NCI-H2227 (cell line): Measurements from ENCODE around the gene ASTN2.
"Not testable (repeated sequence)": the region's sequence is repeated elsewhere in the genome, so short reads cannot be mapped to it uniquely, and the experiment has no call there.

Experiments
- DNase-seq: peaks from one replicate; lab custom pipeline; 2025; ENCODE audit not compliant: unreplicated experiment; lab: John Stamatoyannopoulos, UW

Gene ASTN2

GRCh38 chr9:116891424-116891823 lies 523.4 kb downstream of the ASTN2 start:
- no peak for DNase-seq

DNA sequence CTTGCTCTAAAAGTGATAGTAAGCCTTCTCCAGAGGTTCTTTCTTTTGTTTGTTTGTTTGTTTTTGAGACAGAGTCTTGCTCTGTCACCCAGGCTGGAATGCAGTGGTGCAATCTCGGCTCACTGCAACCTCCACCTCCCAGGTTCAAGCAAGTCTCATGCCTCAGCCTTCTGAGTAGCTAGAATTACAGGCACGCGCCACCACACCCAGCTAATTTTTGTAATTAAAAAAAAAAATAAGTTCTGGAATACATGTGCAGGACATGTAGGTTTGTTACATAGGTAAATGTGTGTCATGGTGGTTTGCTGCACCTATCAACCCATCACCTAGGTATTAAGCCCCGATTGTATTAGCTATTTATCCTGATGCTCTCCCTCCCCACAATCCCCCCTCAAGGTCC lies 526.4 kb downstream of the ASTN2 start:
- not testable (repeated sequence) for DNase-seq

DNA sequence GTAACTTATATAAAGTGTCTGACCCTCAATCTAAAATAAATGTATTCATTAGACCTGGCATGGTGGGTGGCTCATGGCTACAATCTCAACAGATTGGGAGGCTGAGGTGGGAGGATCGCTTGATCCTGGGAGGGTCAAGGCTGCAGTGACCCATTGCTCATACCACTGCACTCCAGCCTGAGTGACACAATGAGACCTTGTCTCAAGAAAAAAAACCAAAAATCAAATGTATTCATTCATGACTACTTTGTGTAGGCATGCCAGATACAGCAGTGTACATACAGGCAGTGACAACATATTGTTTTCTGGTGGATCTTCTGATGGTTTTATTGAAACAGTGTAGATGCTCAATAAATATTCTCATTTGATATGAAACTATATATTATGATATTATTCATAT lies 526.8 kb downstream of the ASTN2 start:
- no peak for DNase-seq

GRCh38 chr9:116883676-116884075 lies 531.2 kb downstream of the ASTN2 start:
- DNase-seq = no peak

DNA sequence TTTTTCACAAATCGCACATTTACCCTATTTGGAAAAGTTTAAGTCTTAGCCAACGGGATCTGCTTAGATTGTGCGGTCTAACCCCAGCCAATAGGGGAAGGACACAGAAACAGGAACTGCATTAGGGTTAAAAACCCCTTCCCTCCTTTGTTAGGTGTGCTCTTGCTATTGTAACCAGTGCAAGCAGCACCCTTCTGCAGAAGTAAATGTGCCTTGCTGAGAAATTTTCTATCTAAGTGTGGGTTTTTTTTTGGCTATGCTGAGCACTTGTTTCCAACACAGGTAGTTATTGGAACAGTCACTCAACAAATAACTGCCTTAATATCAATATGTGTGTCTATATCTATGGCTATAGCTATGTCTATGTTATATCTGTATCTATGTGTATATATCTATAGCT lies 537.8 kb downstream of the ASTN2 start:
- DNase-seq = no peak

DNA sequence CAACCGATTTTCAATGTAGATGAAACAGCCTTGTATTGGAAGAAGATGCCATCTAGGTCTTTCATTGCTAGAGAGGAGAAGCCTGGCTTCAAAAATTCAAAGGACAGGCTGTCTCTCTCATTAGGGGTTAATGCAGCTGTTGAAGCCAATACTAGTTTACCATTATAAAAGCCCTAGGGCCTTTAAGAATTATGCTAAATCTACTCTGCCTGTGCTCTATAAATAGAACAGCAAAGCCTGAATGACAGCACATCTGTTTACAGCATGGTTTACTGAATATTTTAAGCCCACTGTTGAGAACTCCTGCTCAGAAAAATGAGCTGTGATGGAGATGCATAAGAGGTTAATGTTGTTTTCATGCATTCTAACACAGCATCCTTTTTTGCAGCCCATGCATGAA lies 539.3 kb downstream of the ASTN2 start:
- no peak for DNase-seq

DNA sequence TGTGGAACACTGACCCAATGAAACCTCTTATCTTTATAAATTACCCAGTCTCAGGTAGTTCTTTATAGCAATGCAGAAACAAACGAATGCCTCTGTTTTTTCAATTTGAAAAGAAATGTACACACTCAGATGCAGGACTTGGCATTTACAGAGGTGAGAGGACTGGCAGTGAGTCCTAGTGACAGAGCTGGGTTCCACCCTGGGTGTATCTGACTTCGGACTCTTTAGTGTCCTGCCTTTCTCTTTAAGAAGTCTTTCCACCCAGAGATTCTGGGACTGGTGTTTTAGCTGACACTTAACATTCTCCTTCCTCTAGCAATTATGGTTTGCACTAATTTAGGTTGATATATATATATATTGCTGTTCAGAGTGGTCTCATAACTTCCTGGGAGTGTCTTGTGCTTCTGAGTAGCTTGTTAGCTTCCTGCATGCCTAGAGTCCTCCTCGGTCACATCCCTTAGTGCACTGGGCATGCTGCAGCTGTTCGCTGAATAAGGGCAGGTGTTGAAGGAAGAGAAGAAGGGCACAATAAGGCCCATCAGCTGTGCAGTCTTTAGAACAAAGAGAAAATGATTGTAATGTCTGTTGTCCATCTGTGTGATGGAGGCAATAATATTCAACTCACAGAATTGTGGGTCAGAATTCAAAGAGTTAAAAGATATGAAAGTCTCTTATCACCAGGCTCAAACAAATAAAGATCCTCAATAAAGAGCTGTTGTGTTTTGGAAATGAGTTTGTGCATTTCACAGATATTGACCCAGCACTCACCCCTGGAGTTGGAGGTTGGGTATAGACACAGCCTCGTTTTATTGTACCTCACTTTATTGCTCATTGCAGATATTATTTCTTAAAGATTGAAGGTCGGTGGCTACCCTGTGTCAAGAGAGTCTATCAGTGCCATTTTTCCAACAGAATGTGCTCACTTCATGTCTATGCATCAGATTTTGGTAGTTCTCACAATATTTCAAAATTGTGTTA lies 540.6 kb downstream of the ASTN2 start:
- no peak for DNase-seq

- DNase-seq = no peak
Measured at GRCh38 chr9:116873491-116873890, 541.4 kb downstream of the ASTN2 start.

DNA sequence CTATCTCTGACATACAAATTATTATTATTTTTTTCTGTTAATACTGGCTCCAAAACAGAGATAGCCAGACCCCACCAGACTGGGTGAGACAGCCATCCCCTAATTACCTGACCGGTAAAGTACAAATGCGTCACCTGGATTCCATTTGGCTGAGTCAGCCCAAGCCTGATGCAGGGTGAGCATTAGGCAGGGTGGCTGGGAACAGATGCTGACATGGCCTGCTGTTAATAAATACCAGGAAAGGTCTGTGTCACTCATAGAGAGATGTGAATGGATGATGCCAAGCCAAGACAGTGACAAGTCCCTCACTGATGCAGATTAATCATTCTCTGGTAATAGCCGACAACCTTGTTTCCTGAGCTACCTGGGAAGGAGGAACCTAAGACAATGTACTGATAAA lies 544.3 kb downstream of the ASTN2 start:
- DNase-seq = no peak

DNA sequence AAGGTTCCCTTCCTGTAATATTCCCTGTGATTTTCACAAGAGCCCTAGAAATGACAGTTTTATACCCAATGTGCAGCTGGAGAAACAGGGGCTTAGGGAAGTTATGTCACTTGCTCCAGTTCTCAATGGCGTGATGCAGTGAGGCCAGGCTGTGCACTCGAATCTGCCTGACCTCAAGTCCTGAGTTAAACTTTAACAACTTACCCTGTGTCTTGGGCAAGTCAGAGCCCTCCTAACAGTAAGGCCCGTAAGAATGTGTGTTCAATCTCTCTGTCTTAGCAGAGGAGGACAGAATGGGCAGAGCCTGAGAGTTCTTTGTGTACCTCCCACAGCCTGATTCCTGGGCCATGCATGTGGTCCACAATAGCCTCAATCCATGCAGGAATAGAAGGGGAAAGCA lies 546.7 kb downstream of the ASTN2 start:
- no peak for DNase-seq

DNA sequence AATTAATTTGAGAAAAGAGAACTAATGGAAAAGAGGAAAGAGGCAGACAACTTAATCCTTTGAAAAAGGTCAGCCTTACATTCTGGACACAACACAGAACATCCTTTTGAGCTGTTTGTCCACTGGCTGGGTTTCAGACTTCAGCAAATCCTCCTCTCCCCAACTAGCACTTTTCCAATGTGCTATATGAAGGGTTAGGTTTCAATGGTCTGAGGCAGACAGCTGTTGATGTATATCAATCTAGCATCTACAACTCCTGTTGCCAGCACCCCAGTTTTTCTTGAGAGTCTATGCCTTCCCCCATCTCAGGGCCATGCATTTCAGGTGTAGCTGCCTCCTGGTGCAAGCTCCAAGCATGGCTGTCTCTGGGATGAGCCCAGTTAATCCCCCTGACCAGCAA lies 553.5 kb downstream of the ASTN2 start:
- no peak for DNase-seq

DNA sequence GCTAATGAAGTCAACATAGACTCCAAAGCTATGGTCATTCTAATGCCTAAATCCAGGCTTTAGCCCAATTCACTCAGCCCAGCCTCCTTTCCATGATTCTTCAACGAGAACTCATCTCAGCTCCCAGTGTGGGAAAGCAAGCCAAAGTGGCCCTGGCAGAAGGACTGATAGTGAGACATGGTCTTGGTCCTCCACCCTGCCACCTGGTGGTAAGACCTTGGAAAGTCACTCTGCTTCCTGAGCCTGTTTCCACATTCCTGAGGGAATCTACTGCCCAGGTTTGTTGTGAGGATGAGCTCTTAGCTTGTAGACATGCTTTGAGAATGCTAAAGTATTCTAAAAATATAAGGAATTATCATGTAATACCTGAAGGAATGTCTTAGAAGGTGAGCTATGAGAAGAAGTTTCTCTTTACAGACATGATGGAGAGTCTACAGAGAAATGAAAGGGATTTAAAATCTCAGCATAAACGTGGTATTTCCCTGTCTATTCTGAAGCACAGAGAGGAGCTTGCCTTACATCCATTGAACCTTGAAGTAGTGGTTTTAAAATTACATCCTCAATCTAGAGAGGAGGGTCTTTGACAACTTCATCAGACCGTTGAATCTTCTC lies 554.2 kb downstream of the ASTN2 start:
- peak; percentile 50 for DNase-seq

DNA sequence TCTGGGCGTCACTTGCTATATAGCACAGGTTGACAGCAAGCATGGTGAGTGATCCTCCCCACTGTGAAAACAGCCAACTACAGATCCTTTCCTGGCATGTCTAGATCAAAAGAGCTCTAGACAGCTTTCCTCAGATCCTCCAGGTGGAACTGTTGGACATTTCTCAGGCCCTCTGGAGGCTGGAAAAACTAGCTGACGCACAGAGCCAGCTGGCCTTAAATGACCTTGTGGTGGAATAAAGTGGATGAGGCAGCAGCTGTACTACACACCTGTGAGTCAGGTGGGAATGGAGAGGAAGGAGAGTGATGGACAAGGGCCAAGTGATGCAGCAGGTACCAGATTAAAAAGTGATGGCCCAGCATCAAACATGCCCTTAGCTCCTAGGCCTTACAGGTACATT lies 555.1 kb downstream of the ASTN2 start:
- DNase-seq = no peak

GRCh38 chr9:116857321-116857720 lies 557.5 kb downstream of the ASTN2 start:
- DNase-seq = no peak

- DNase-seq = no peak
Measured at GRCh38 chr9:116855881-116856662, 558.8 kb downstream of the ASTN2 start.

DNA sequence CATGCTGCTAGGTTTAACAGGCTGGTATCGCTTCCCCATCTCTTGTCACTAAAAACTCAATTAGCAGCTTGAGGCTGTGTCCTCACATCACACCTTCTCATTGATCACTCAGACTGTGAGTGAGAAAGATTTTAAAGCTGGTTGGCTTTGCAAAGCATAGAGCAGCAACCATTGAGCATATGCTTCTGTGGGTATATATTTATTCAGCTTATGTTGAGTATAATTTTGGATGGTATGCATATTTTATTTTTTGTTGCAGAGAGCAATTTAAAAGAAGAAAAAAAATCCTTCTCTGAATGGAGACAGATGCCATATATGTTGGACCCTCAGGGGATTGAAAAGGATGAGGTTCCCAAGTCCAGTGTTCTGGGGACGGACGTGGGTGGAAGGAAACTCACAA lies 565.1 kb downstream of the ASTN2 start:
- DNase-seq = no peak

GRCh38 chr9:116844621-116845020 lies 570.2 kb downstream of the ASTN2 start:
- DNase-seq = no peak

GRCh38 chr9:116843863-116844620 lies 570.8 kb downstream of the ASTN2 start:
- DNase-seq = no peak

GRCh38 chr9:116842658-116843057 lies 572.2 kb downstream of the ASTN2 start:
- DNase-seq = no peak

GRCh38 chr9:116838468-116838867 lies 576.4 kb downstream of the ASTN2 start:
- DNase-seq = not testable (repeated sequence)
